ENCODE measurements around the gene SPSB3. TPM values are rescaled to one million over a fixed set of nuclear protein-coding genes. Genes with fewer than 3 reads are reported as not detected.

Gene SPSB3
- total and polyA plus RNA-seq, 9 of the 15 experiments (the other 6 are each of a cell fraction or from before 2014, with no cell fraction given): 0.39 to 37.4 (median 7.1) TPM

DNA sequence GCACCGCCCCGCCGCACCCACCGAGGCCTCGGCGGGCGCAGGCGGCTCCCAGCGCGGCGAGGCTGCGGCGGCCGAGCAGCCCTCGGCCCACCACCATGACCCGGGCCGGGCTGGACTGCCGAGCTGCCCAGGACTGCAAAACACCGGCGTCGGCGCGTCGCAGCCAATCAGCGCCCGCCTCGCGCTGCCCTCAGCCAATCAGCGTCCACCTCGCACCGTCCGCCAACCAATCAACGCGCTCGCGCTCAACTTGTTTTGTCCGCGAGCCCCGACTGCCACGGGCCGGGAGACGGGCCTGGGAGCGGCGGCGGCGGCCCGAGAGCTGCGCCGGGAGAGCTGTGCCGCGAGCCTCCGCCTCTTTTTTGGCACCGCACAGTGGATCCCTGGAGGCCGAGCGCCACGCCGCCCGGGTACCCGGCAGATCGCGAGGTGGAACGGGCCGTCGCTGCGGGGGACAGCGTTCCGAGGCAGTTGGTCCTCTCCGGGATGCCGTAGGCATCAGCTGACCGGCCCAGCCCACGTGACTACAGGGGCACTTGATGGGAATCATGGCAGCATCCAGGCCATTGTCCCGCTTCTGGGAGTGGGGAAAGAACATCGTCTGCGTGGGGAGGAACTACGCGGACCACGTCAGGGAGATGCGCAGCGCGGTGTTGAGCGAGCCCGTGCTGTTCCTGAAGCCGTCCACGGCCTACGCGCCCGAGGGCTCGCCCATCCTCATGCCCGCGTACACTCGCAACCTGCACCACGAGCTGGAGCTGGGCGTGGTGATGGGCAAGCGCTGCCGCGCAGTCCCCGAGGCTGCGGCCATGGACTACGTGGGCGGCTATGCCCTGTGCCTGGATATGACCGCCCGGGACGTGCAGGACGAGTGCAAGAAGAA, 44.6 kb upstream of the SPSB3 start, which contains the start of the genes FAHD1 and HAGH (continued):
- TF ChIP-seq CBX3 (IDR thresholded peaks at IDR 0.05; ENCODE audit: borderline replicate concordance in 1 of 2, low read length in 2 of 2) (peak in 1 of 2 experiments; percentile 88; a peak in 2 of 3 replicates), HMG20A (CRISPR knock-in tag; conservative IDR thresholded peaks at IDR 0.05) (no peak), TEAD4 (IDR thresholded peaks at IDR 0.05; ENCODE audit: low read length) (no peak), TEAD4 (CRISPR knock-in tag; IDR thresholded peaks at IDR 0.05; ENCODE audit: borderline replicate concordance) (peak; percentile 64; the same call in 1 of the 2 replicates), CC2D1A (IDR thresholded peaks at IDR 0.05) (no peak; the same call in 1 of the 2 replicates), SIN3B (IDR thresholded peaks at IDR 0.05; ENCODE audit: low read depth) (peak; percentile 99), PTRF (tag; IDR thresholded peaks at IDR 0.05) (no peak), XRCC3 (IDR thresholded peaks at IDR 0.05) (no peak), KAT2B (IDR thresholded peaks at IDR 0.05; ENCODE audit: low read depth, low read length) (no peak), ESRRB (CRISPR knock-in tag; IDR thresholded peaks at IDR 0.05; ENCODE audit: borderline replicate concordance) (no peak), HNRNPLL (IDR thresholded peaks at IDR 0.05; ENCODE audit: low read depth, low read length, poor library complexity, severe bottlenecking) (peak; percentile 51), RBBP5 (IDR thresholded peaks at IDR 0.05; ENCODE audit: borderline replicate concordance, insufficient read depth, low read length, poor library complexity, severe bottlenecking) (peak; percentile 95), TOE1 (IDR thresholded peaks at IDR 0.05; ENCODE audit: borderline replicate concordance) (peak; percentile 98), TOE1 (CRISPR knock-in tag; IDR thresholded peaks at IDR 0.05; ENCODE audit: borderline replicate concordance, low read depth) (peak; percentile 67; the same call in 1 of the 2 replicates), ZNF143 (CRISPR knock-in tag; IDR thresholded peaks at IDR 0.05) (peak; percentile 50), SAFB2 (IDR thresholded peaks at IDR 0.05; ENCODE audit: borderline replicate concordance, low read depth, low read length, severe bottlenecking) (no peak), XRCC5 (IDR thresholded peaks at IDR 0.05; ENCODE audit: low read depth, low read length) (peak; percentile 92), KDM1A (IDR thresholded peaks at IDR 0.05) (peak in 1 of 2 experiments; percentile 42; a peak in 1 of 4 replicates), POLR2B (IDR thresholded peaks at IDR 0.05; ENCODE audit: low read depth, partially characterized antibody) (no peak), ZNF717 (CRISPR knock-in tag; IDR thresholded peaks at IDR 0.05) (no peak), GATAD2B (IDR thresholded peaks at IDR 0.05; ENCODE audit: borderline replicate concordance) (no peak), ZNF57 (CRISPR knock-in tag; IDR thresholded peaks at IDR 0.05) (no peak), ZFP36 (IDR thresholded peaks at IDR 0.05; ENCODE audit: low read depth, low read length, partially characterized antibody) (peak; percentile 7), BCL6 (CRISPR knock-in tag; IDR thresholded peaks at IDR 0.05) (no peak), ZKSCAN8 (CRISPR knock-in tag; IDR thresholded peaks at IDR 0.05) (no peak)
- TF ChIP-seq, protein P1, sequence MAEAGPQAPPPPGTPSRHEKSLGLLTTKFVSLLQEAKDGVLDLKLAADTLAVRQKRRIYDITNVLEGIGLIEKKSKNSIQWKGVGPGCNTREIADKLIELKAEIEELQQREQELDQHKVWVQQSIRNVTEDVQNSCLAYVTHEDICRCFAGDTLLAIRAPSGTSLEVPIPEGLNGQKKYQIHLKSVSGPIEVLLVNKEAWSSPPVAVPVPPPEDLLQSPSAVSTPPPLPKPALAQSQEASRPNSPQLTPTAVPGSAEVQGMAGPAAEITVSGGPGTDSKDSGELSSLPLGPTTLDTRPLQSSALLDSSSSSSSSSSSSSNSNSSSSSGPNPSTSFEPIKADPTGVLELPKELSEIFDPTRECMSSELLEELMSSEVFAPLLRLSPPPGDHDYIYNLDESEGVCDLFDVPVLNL (CRISPR knock-in tag; IDR thresholded peaks at IDR 0.05; ENCODE audit: low read depth): peak; percentile 61; the same call in 1 of the 2 replicates
- TF ChIP-seq, protein P2, sequence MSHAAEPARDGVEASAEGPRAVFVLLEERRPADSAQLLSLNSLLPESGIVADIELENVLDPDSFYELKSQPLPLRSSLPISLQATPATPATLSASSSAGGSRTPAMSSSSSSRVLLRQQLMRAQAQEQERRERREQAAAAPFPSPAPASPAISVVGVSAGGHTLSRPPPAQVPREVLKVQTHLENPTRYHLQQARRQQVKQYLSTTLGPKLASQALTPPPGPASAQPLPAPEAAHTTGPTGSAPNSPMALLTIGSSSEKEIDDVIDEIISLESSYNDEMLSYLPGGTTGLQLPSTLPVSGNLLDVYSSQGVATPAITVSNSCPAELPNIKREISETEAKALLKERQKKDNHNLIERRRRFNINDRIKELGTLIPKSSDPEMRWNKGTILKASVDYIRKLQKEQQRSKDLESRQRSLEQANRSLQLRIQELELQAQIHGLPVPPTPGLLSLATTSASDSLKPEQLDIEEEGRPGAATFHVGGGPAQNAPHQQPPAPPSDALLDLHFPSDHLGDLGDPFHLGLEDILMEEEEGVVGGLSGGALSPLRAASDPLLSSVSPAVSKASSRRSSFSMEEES (CRISPR knock-in tag; IDR thresholded peaks at IDR 0.05): peak; percentile 97

Data from K562 (cell line).